HCT116 (cell line): ENCODE data around the gene EPHX1. TPM values are rescaled to one million over a fixed set of nuclear protein-coding genes. Genes with fewer than 3 reads are reported as not detected.

Source experiments
- ATAC-seq: fragments of 200-7000 bp; cut with Tn5 transposase; 2 replicates; pipeline ENCODE4 v1.9.1; 2020; ENCODE audit warnings: mild to moderate bottlenecking, moderate library complexity
- BruUV-seq: library from RNA; stranded (reverse); fragments of 400-500 nt; replicated peaks from 2 replicates; lab custom pipeline; 2021; lab: Mats Ljungman, UMichigan
- CTCF ChIA-PET: fragments of 300-600 bp; sonication (Branson Sonifier 250); formaldehyde crosslinking; loops from one replicate; lab custom pipeline; 2021; ENCODE audit warnings: antibody characterized with exemption; lab: Charles Lee
- POLR2A ChIA-PET: fragments of 300-600, 350-600 bp; sonication (Branson Sonifier 250); formaldehyde crosslinking; loops from one replicate; lab custom pipeline; 2021; ENCODE audit warnings: antibody characterized with exemption; lab: Charles Lee
- RAD21 ChIA-PET, 2 experiments: fragments of 300-600 bp; sonication (Branson Sonifier 250); formaldehyde crosslinking; loops; one replicate each; lab custom pipeline; 2023; ENCODE audit warnings: low total read pairs in 2 of 2; ENCODE audit not compliant: uncharacterized antibody in 2 of 2, unreplicated experiment in 2 of 2, low non-redundant PET in 1 of 2; lab: Charles Lee
- DNase-seq: peaks from one replicate; pipeline ENCODE4 v3.0.0-alpha.2; 2010; ENCODE audit warnings: low read depth, low spot score
- H2AFZ ChIP-seq: fragments of 200-600 bp; shearing (Covaris generic), sonication (generic); 2 replicates; pipeline ENCODE4 v1.6.1; 2017; ENCODE audit warnings: low read depth, mixed run types, mixed read lengths, antibody characterized with exemption, low read length; ENCODE audit not compliant: poor library complexity, severe bottlenecking
- H3K27ac ChIP-seq: 2 replicates; pipeline ENCODE4 v1.5.1; 2012; ENCODE audit warnings: low read depth, low read length
- H3K27me3 ChIP-seq: fragments of 200-600 bp; sonication (generic); 2 replicates; pipeline ENCODE4 v1.6.1; 2016; ENCODE audit warnings: mixed run types, low read length, mixed read lengths; ENCODE audit not compliant: insufficient read depth
- H3K36me3 ChIP-seq, 2 experiments: fragments of 200-500 bp in 1 of 2; fragments of 200-600 bp in 1 of 2; sonication (Bioruptor generic) in 1 of 2; sonication (generic) in 1 of 2; 2 replicates each; pipeline versions ENCODE4 v1.5.1 to v1.6.1; 2014 to 2016; ENCODE audit warnings: low read length in 2 of 2, inconsistent platforms in 1 of 2, mixed read lengths in 1 of 2, mixed run types in 1 of 2; ENCODE audit not compliant: insufficient read depth in 2 of 2, control insufficient read depth in 1 of 2
- H3K4me1 ChIP-seq, 2 experiments: fragments of 200-600 bp in 1 of 2; sonication (generic) in 1 of 2; 2 replicates each; pipeline versions ENCODE4 v1.5.1 to v1.6.1; 2012 to 2017; ENCODE audit warnings: low read length in 2 of 2, inconsistent platforms in 1 of 2, mild to moderate bottlenecking in 1 of 2, mixed read lengths in 1 of 2, mixed run types in 1 of 2, moderate library complexity in 1 of 2; ENCODE audit not compliant: insufficient read depth in 2 of 2, control insufficient read depth in 1 of 2
- H3K4me2 ChIP-seq: fragments of 200-600 bp; sonication (generic); 2 replicates; pipeline ENCODE4 v1.6.1; 2017; ENCODE audit warnings: mixed run types, low read length, mixed read lengths
- H3K4me3 ChIP-seq, 2 experiments: fragments of 200-600 bp in 1 of 2; sonication (generic) in 1 of 2; replicated peaks in 1 of 2; 2 replicates each; pipeline ENCODE4 v1.5.1; 2011 to 2016; ENCODE audit warnings: low read length in 2 of 2, control low read depth in 1 of 2, low read depth in 1 of 2, mild to moderate bottlenecking in 1 of 2, mixed read lengths in 1 of 2, mixed run types in 1 of 2
- H3K79me2 ChIP-seq: fragments of 200-600 bp; sonication (generic); 2 replicates; pipeline ENCODE4 v1.6.1; 2017; ENCODE audit warnings: mild to moderate bottlenecking, mixed run types, low read length, moderate library complexity, mixed read lengths; ENCODE audit not compliant: insufficient read depth
- H3K9ac ChIP-seq: fragments of 200-600 bp; sonication (generic); 2 replicates; pipeline ENCODE4 v1.6.1; 2016; ENCODE audit warnings: low read length, mixed read lengths
- H3K9me2 ChIP-seq: fragments of 200-600 bp; sonication (generic), shearing (Covaris generic); 2 replicates; pipeline ENCODE4 v1.6.1; 2017; ENCODE audit warnings: mixed run types, mild to moderate bottlenecking, moderate library complexity; ENCODE audit not compliant: insufficient read depth
- H3K9me3 ChIP-seq, 2 experiments: fragments of 200-500 bp in 1 of 2; fragments of 200-600 bp in 1 of 2; sonication (Bioruptor generic) in 1 of 2; sonication (generic) in 1 of 2; 2 replicates each; pipeline ENCODE4 v1.6.1; 2014 to 2017; ENCODE audit warnings: low read length in 2 of 2, mixed read lengths in 2 of 2, inconsistent platforms in 1 of 2, low read depth in 1 of 2, mild to moderate bottlenecking in 1 of 2, mixed run types in 1 of 2, moderate library complexity in 1 of 2; ENCODE audit not compliant: control insufficient read depth in 1 of 2, insufficient read depth in 1 of 2
- H4K20me1 ChIP-seq: fragments of 200-600 bp; sonication (generic), shearing (Covaris generic); 2 replicates; pipeline ENCODE4 v1.6.1; 2017; ENCODE audit warnings: mixed run types, mild to moderate bottlenecking, moderate library complexity; ENCODE audit not compliant: insufficient read depth
- CEBPB ChIP-seq: IDR thresholded peaks from 2 replicates; pipeline ENCODE4 v1.6.1; 2012; ENCODE audit warnings: low read depth
- EGR1 ChIP-seq: IDR thresholded peaks from 2 replicates; pipeline ENCODE4 v1.6.1; 2012; ENCODE audit warnings: low read depth
- EZH2 ChIP-seq: fragments of 200-600 bp; sonication (generic); IDR thresholded peaks from 2 replicates; pipeline ENCODE4 v1.6.1; 2017; ENCODE audit warnings: antibody characterized with exemption, mixed run types
- FOSL1 ChIP-seq: IDR thresholded peaks from 2 replicates; pipeline ENCODE4 v1.6.1; 2012; ENCODE audit warnings: low read depth
- JUND ChIP-seq: IDR thresholded peaks from 2 replicates; pipeline ENCODE4 v1.6.1; 2012
- POLR2A ChIP-seq: IDR thresholded peaks from 2 replicates; pipeline ENCODE4 v1.7.0; 2011; ENCODE audit warnings: borderline replicate concordance; ENCODE audit not compliant: insufficient read depth, insufficient read length; ENCODE audit errors: extremely low read depth
- POLR2AphosphoS5 ChIP-seq: IDR thresholded peaks from 2 replicates; pipeline ENCODE4 v1.6.1; 2011; ENCODE audit warnings: mild to moderate bottlenecking, low read depth, low read length, moderate library complexity
- SIN3A ChIP-seq: IDR thresholded peaks from 2 replicates; pipeline ENCODE4 v1.6.1; 2012; ENCODE audit warnings: low read depth
- SP1 ChIP-seq: IDR thresholded peaks from 2 replicates; pipeline ENCODE4 v1.6.1; 2012; ENCODE audit warnings: low read depth
- TCF7L2 ChIP-seq: IDR thresholded peaks from 2 replicates; pipeline ENCODE4 v1.7.0; 2011; ENCODE audit warnings: borderline replicate concordance, inconsistent platforms; ENCODE audit not compliant: insufficient read depth, insufficient read length; ENCODE audit errors: extremely low read depth
- YY1 ChIP-seq: IDR thresholded peaks from 2 replicates; pipeline ENCODE4 v1.6.1; 2011; ENCODE audit warnings: low read length, low read depth, moderate library complexity, mild to moderate bottlenecking; ENCODE audit not compliant: insufficient replicate concordance; ENCODE audit errors: extremely low read depth
- ZNF274 ChIP-seq: fragments of 200-500 bp; sonication (Bioruptor generic); IDR thresholded peaks from 2 replicates; pipeline ENCODE4 v1.6.1; 2014; ENCODE audit warnings: mild to moderate bottlenecking, low read depth, low read length, inconsistent platforms
- intact Hi-C: fragments of 100-400 bp; cut with micrococcal nuclease; formaldehyde crosslinking; loops from 2 replicates; pipeline ENCODE4 v1.10.0; 2022
- total RNA-seq: library from RNA; stranded (reverse); gene quantifications from one replicate; pipeline ENCODE4 v1.2.1, GENCODE V29; 2021; ENCODE audit not compliant: unreplicated experiment
- TF ChIP-seq, protein P1 (sequence below), 3 experiments: fragments of 200-600 bp in 1 of 3; sonication (generic) in 1 of 3; IDR thresholded peaks in 2 of 3; conservative IDR thresholded peaks in 1 of 3; 2 replicates each; pipeline ENCODE4 v1.5.1; 2012 to 2017; ENCODE audit warnings: low read depth in 2 of 3, low read length in 2 of 3, antibody characterized with exemption in 1 of 3, borderline replicate concordance in 1 of 3, control low read depth in 1 of 3, mild to moderate bottlenecking in 1 of 3, mixed read lengths in 1 of 3, mixed run types in 1 of 3, moderate library complexity in 1 of 3; ENCODE audit not compliant: insufficient read depth in 1 of 3
- TF ChIP-seq, protein P2 (sequence below): IDR thresholded peaks from 2 replicates; pipeline ENCODE4 v1.6.1; 2012; ENCODE audit warnings: low read depth

The EPHX1 gene
- total RNA-seq, 1 experiment from 2014 or later: 44.6 TPM

DNA sequence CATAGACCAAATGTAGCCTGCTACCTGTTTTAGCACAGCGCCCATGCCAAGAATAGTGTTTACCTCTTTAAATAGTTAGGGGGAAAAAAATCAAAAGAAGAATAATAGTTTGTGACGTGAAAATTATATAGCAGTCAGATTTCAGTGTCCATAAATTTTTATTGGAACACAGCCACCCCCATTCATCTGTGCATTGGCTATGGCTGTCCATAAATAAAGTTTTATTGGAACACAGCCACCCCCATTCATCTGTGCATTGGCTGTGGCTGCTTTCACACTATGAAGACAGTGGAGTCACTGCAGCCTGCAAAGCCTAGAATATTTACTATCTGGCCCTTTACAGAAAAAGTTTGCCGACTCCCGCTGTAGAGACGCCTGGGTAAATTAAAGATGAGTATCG is 20.9 kb downstream of the EPHX1 start:
- ChIA-PET CTCF (no interaction called here), POLR2A (no interaction called here), RAD21 (no interaction called here)
- Histone ChIP-seq H3K9me3 (no peaks in the 10 kb centered on the region), H3K4me3 (no peak overlapping the region), H2AFZ (no peak overlapping the region), H4K20me1 (no peaks in the 10 kb centered on the region), H3K27me3 (no peaks in the 10 kb centered on the region), H3K4me1 (no peaks in the 10 kb centered on the region), H3K9ac (no peak overlapping the region), H3K36me3 (peaks cover 0 to 2% of the 10 kb centered on the region in 2 experiments; a peak in 1 of 4 replicates), H3K9me2 (no peaks in the 10 kb centered on the region), H3K27ac (no peak overlapping the region), H3K79me2 (no peaks in the 10 kb centered on the region), H3K4me2 (no peak overlapping the region)
- no TSS peak for BruUV-seq
- no peak for ATAC-seq
- intact Hi-C loops: no loop called here
- DNase-seq: no peak
- TF ChIP-seq POLR2AphosphoS5: no peak
- TF ChIP-seq, protein P1, sequence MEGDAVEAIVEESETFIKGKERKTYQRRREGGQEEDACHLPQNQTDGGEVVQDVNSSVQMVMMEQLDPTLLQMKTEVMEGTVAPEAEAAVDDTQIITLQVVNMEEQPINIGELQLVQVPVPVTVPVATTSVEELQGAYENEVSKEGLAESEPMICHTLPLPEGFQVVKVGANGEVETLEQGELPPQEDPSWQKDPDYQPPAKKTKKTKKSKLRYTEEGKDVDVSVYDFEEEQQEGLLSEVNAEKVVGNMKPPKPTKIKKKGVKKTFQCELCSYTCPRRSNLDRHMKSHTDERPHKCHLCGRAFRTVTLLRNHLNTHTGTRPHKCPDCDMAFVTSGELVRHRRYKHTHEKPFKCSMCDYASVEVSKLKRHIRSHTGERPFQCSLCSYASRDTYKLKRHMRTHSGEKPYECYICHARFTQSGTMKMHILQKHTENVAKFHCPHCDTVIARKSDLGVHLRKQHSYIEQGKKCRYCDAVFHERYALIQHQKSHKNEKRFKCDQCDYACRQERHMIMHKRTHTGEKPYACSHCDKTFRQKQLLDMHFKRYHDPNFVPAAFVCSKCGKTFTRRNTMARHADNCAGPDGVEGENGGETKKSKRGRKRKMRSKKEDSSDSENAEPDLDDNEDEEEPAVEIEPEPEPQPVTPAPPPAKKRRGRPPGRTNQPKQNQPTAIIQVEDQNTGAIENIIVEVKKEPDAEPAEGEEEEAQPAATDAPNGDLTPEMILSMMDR (IDR thresholded peaks at IDR 0.05 in 2 of 3, conservative IDR thresholded peaks at IDR 0.05 in 1 of 3; ENCODE audit: borderline replicate concordance in 1 of 3, insufficient read depth in 1 of 3, low read depth in 2 of 3, low read length in 2 of 3): no peak

DNA sequence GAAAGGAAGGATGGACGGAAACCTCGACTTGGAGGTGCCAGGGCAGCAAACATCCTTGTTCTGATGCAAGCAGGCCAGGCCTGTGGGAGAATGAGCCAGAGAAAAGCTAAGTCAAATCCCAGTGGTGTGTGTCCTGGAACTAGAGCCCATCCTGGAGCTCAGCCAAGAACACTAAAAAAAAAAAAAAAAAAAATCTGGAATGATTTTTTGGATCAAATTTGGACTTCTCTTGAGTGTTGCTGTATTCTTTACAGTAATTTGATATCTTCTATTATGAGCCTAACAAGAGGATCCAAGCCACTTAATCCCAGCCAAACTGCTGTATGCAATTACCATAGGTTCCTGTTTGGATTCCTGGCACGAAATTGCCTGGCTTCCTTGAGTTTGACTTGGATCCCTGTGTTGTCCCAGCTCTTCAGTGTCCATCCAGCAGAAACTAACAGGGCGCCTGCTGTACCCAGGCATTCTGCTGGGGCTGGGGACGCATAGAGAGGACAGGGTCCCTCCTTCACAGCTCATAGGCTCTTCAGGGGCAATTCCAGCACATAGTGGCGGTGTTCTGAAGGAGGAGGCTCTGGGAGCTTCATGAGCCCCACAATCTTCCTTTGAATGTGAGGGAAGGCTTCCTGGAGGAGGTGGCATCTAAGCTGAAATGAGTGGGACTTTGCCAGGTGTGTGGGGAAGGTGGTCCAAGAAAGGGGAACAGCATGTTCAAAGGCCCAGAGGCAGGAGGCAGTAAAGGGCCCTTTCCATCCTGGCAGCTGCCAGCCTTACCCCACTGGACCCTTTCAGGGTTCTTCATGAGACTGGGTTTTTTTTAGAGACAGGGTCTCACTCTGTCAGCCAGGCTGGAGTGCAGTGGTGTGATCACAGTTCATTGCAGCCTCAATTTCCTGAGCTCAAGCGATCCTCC is 24.7 kb downstream of the EPHX1 start:
- Histone ChIP-seq H3K4me1 (no peaks in the 10 kb centered on the region), H3K9me3 (no peaks in the 10 kb centered on the region), H3K36me3 (peaks cover 0 to 2% of the 10 kb centered on the region in 2 experiments; a peak in 1 of 4 replicates), H3K79me2 (no peaks in the 10 kb centered on the region), H4K20me1 (no peaks in the 10 kb centered on the region), H3K27me3 (no peaks in the 10 kb centered on the region), H3K4me2 (no peak overlapping the region), H3K4me3 (no peak overlapping the region), H3K9ac (no peak overlapping the region), H3K9me2 (no peaks in the 10 kb centered on the region), H2AFZ (no peak overlapping the region), H3K27ac (no peak overlapping the region)
- ChIA-PET RAD21 (interaction anchor here in 1 of 2 experiments (0.7 kb wide), 1 partner anchor 63 kb away, joined by 4 read pairs; no protein-coding TSS in a partner anchor), POLR2A (no interaction called here), CTCF (interaction anchor here (1.1 kb wide), 1 partner anchor 25 kb away, joined by 4 read pairs; the partner anchor contains the start of gene EPHX1)
- DNase-seq (no peak), ATAC-seq (no peak)
- intact Hi-C loops: no loop called here
- BruUV-seq: no TSS peak
- TF ChIP-seq JUND (no peak), EZH2 (no peak), POLR2A (no peak), FOSL1 (no peak), SP1 (no peak), YY1 (no peak), EGR1 (no peak), SIN3A (no peak), CEBPB (no peak), POLR2AphosphoS5 (no peak), ZNF274 (no peak), TCF7L2 (no peak)
- TF ChIP-seq, protein P2, sequence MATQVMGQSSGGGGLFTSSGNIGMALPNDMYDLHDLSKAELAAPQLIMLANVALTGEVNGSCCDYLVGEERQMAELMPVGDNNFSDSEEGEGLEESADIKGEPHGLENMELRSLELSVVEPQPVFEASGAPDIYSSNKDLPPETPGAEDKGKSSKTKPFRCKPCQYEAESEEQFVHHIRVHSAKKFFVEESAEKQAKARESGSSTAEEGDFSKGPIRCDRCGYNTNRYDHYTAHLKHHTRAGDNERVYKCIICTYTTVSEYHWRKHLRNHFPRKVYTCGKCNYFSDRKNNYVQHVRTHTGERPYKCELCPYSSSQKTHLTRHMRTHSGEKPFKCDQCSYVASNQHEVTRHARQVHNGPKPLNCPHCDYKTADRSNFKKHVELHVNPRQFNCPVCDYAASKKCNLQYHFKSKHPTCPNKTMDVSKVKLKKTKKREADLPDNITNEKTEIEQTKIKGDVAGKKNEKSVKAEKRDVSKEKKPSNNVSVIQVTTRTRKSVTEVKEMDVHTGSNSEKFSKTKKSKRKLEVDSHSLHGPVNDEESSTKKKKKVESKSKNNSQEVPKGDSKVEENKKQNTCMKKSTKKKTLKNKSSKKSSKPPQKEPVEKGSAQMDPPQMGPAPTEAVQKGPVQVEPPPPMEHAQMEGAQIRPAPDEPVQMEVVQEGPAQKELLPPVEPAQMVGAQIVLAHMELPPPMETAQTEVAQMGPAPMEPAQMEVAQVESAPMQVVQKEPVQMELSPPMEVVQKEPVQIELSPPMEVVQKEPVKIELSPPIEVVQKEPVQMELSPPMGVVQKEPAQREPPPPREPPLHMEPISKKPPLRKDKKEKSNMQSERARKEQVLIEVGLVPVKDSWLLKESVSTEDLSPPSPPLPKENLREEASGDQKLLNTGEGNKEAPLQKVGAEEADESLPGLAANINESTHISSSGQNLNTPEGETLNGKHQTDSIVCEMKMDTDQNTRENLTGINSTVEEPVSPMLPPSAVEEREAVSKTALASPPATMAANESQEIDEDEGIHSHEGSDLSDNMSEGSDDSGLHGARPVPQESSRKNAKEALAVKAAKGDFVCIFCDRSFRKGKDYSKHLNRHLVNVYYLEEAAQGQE: no peak
